ENCODE measurements around the gene TENM3.

Gene TENM3

GRCh38 chr4:182415116-182415515, 171.9 kb downstream of the TENM3 start:
- no peak for DNase-seq

GRCh38 chr4:182416067-182416466, 172.9 kb downstream of the TENM3 start:
- DNase-seq, result no peak

GRCh38 chr4:182418054-182418734, 175.0 kb downstream of the TENM3 start:
- DNase-seq, result no peak

GRCh38 chr4:182420189-182420588, 177.0 kb downstream of the TENM3 start:
- no peak for DNase-seq

GRCh38 chr4:182421753-182422152, 178.6 kb downstream of the TENM3 start:
- DNase-seq, result no peak

- no peak for DNase-seq
These were observed 182.1 kb downstream of the TENM3 start for GRCh38 chr4:182425302-182425701.

- no peak for DNase-seq
These were observed 183.7 kb downstream of the TENM3 start for GRCh38 chr4:182426901-182427300.

- no peak for DNase-seq
These were observed 184.4 kb downstream of the TENM3 start for GRCh38 chr4:182427554-182427953.

GRCh38 chr4:182429896-182430295, 186.7 kb downstream of the TENM3 start:
- DNase-seq, result no peak

GRCh38 chr4:182432819-182433218, 189.6 kb downstream of the TENM3 start:
- no peak for DNase-seq

GRCh38 chr4:182434720-182435119, 191.5 kb downstream of the TENM3 start:
- no peak for DNase-seq

- no peak for DNase-seq
These were observed 192.2 kb downstream of the TENM3 start for GRCh38 chr4:182435401-182435800.

- DNase-seq, result no peak
These were observed 199.9 kb downstream of the TENM3 start for GRCh38 chr4:182443070-182443469.

- DNase-seq, result no peak
These were observed 204.6 kb downstream of the TENM3 start for GRCh38 chr4:182447767-182448280.

GRCh38 chr4:182448281-182449151, 205.3 kb downstream of the TENM3 start:
- DNase-seq, result peak; percentile 79

GRCh38 chr4:182449186-182449929, 206.2 kb downstream of the TENM3 start:
- peak; percentile 53 for DNase-seq

GRCh38 chr4:182449930-182450439, 206.8 kb downstream of the TENM3 start:
- DNase-seq, result peak; percentile 27

GRCh38 chr4:182451441-182451840, 208.2 kb downstream of the TENM3 start:
- DNase-seq, result no peak

GRCh38 chr4:182453830-182454229, 210.6 kb downstream of the TENM3 start:
- DNase-seq, result no peak

GRCh38 chr4:182454440-182455013, 211.3 kb downstream of the TENM3 start:
- DNase-seq, result no peak

GRCh38 chr4:182465114-182465513, 221.9 kb downstream of the TENM3 start:
- DNase-seq, result no peak

GRCh38 chr4:182465979-182466378, 222.8 kb downstream of the TENM3 start:
- DNase-seq, result no peak

GRCh38 chr4:182470215-182470614, 227.0 kb downstream of the TENM3 start:
- no peak for DNase-seq
